Spleen (tissue), 11 donors: Measurements from ENCODE around the gene ARSB. TPM values are rescaled to one million over a fixed set of nuclear protein-coding genes. Genes with fewer than 3 reads are reported as not detected.

Source experiments
- DNase-seq: peaks from one replicate; pipeline ENCODE4 v3.0.0-alpha.2; 2020
- H3K27ac ChIP-seq, 8 donors: fragments of 200-600 bp; sonication (generic) in 7 of 8; 1 replicate in 4 of 8; 2 replicates in 4 of 8; pipeline versions ENCODE4 v1.5.0 to v1.8.0; 2016 to 2021; ENCODE audit warnings: inconsistent platforms in 4 of 8, mild to moderate bottlenecking in 4 of 8, moderate library complexity in 1 of 8
- H3K27me3 ChIP-seq, 7 donors: fragments of 200-600 bp; sonication (generic) in 6 of 7; replicated peaks in 1 of 7; 1 replicate in 4 of 7; 2 replicates in 3 of 7; pipeline versions ENCODE4 v1.5.0 to v1.8.0; 2016 to 2021; ENCODE audit warnings: inconsistent platforms in 3 of 7, mild to moderate bottlenecking in 1 of 7
- H3K36me3 ChIP-seq, 6 donors: fragments of 200-600 bp; sonication (generic) in 5 of 6; 1 replicate in 4 of 6; 2 replicates in 2 of 6; pipeline versions ENCODE4 v1.5.0 to v1.8.0; 2016 to 2021; ENCODE audit warnings: inconsistent platforms in 2 of 6
- H3K4me1 ChIP-seq, 6 donors: fragments of 200-600 bp; sonication (generic) in 5 of 6; 1 replicate in 3 of 6; 2 replicates in 3 of 6; pipeline versions ENCODE4 v1.5.0 to v1.8.0; 2016 to 2021; ENCODE audit warnings: inconsistent platforms in 3 of 6
- H3K4me3 ChIP-seq, 8 donors: fragments of 200-600 bp; sonication (generic) in 7 of 8; 1 replicate in 4 of 8; 2 replicates in 4 of 8; pipeline versions ENCODE4 v1.5.0 to v1.8.0; 2016 to 2021; ENCODE audit warnings: inconsistent platforms in 4 of 8, mild to moderate bottlenecking in 4 of 8, moderate library complexity in 2 of 8
- H3K9me3 ChIP-seq, 8 donors: fragments of 200-600 bp; sonication (generic) in 7 of 8; 1 replicate in 4 of 8; 2 replicates in 4 of 8; pipeline versions ENCODE4 v1.5.0 to v1.8.0; 2016 to 2021; ENCODE audit warnings: inconsistent platforms in 4 of 8
- CTCF ChIP-seq, 11 experiments: fragments of 200-600 bp in 7 of 11; fragments of 450-650 bp in 4 of 11; sonication (generic) in 4 of 11; IDR thresholded peaks in 8 of 11; conservative IDR thresholded peaks in 3 of 11; 1 replicate in 7 of 11; 2 replicates in 4 of 11; pipeline versions ENCODE4 v1.4.0 to v1.8.0; 2016 to 2021; ENCODE audit warnings: antibody characterized with exemption in 11 of 11, inconsistent platforms in 4 of 11, mild to moderate bottlenecking in 1 of 11
- POLR2A ChIP-seq, 3 donors: fragments of 450-650 bp; IDR thresholded peaks; one replicate each; pipeline ENCODE4 v1.5.1; 2017; ENCODE audit warnings: antibody characterized with exemption in 3 of 3, mild to moderate bottlenecking in 1 of 3
- POLR2AphosphoS5 ChIP-seq, 3 donors: sonication (generic); formaldehyde crosslinking; IDR thresholded peaks; one replicate each; pipeline ENCODE4 v1.5.1; 2017; ENCODE audit warnings: antibody characterized with exemption in 3 of 3
- WGBS, 5 donors: extraction: QIAGEN DNeasy Blood & Tissue Kit in 3 of 5; methylation state at CpG; one replicate each; pipeline versions ENCODE4 v1.1.5 to v1.1.7; 2013 to 2018; 5-methylcytosine and 5-hydroxymethylcytosine counted together
- intact Hi-C: fragments of 100-400 bp; cut with DNase I; formaldehyde crosslinking; loops from one replicate; pipeline ENCODE4 v1.15.0; 2023; ENCODE audit warnings: low total_unique reads
- polyA plus RNA-seq, 3 donors: library from polyadenylated mRNA; stranded (reverse); fragments of 200-250 nt; gene quantifications; one replicate each; pipeline ENCODE4 v1.2.1, GENCODE V29; 2013
- total RNA-seq, 7 donors: library from RNA; depleted of rRNA in 3 of 7; stranded (reverse); fragments of >200 nt in 3 of 7; fragmentation: NEBNext Ultra II Directional in 4 of 7; extraction: Animal tissue kit (Norgen Biotek cat#: 25700) in 4 of 7; gene quantifications; one replicate each; pipeline versions ENCODE4 v1.1.0 to v1.2.1, GENCODE V29; 2016 to 2021
- donor health status: healthy with polysubstance abuse.
- donor health status: DM: no; HTN: no; CAD: no; lungs with moderate emphysema.
- donor health status: DM: no; HTN: no; CAD: no.
- donor health status: Bipolar disorder and iron deficiency.
- donor health status: healthy.
- donor health status: DM: no; HTN: no; CAD: no.
- donor health status: DM: yes; HTN: yes; CAD: no.

ARSB gene
- total and polyA plus RNA-seq, 10 donors: 1.1 to 18.5 (median 11.1) TPM

- peaks cover 0 to 10% (median 0%) of the 10 kb centered on the region in 6 donors for H3K4me1 ChIP-seq
- DNase-seq: no peak
- H3K27ac ChIP-seq: no peak overlapping the region
- H3K4me3 ChIP-seq: no peak overlapping the region
- no peaks in the 10 kb centered on the region for H3K27me3 ChIP-seq
- no peaks in the 10 kb centered on the region for H3K36me3 ChIP-seq
- no peak for TF ChIP-seq POLR2A (IDR thresholded peaks at IDR 0.05)
- TF ChIP-seq CTCF (IDR thresholded peaks at IDR 0.05 in 8 of 11, conservative IDR thresholded peaks at IDR 0.05 in 3 of 11): no peak
- TF ChIP-seq POLR2AphosphoS5 (IDR thresholded peaks at IDR 0.05): no peak
- intact Hi-C loops: no loop called here
- H3K9me3 ChIP-seq: no peaks in the 10 kb centered on the region
- WGBS, 5 donors: 48 to 74% (median 64%) methylated on average over 1 of the region's 1 CpG
Observed at GRCh38 chr5:78751872-78752271, 233.2 kb downstream of the ARSB start.

- peaks cover 0 to 10% (median 0%) of the 10 kb centered on the region in 6 donors for H3K4me1 ChIP-seq
- no peaks in the 10 kb centered on the region for H3K36me3 ChIP-seq
- no peak overlapping the region for H3K27ac ChIP-seq
- intact Hi-C loops: no loop called here
- H3K27me3 ChIP-seq: no peaks in the 10 kb centered on the region
- TF ChIP-seq POLR2AphosphoS5 (IDR thresholded peaks at IDR 0.05) (no peak), POLR2A (IDR thresholded peaks at IDR 0.05) (no peak), CTCF (IDR thresholded peaks at IDR 0.05 in 8 of 11, conservative IDR thresholded peaks at IDR 0.05 in 3 of 11) (no peak)
- H3K4me3 ChIP-seq: no peak overlapping the region
- no peaks in the 10 kb centered on the region for H3K9me3 ChIP-seq
- no peak for DNase-seq
- WGBS, 5 donors: 46 to 50% (median 50%) methylated on average over 2 of the region's 2 CpGs
Observed at GRCh38 chr5:78750281-78750680, 234.8 kb downstream of the ARSB start.

GRCh38 chr5:78747705-78748359 lies 237.3 kb downstream of the ARSB start:
- no peak for DNase-seq
- intact Hi-C loops: no loop called here
- no peaks in the 10 kb centered on the region for H3K9me3 ChIP-seq
- TF ChIP-seq CTCF (IDR thresholded peaks at IDR 0.05 in 8 of 11, conservative IDR thresholded peaks at IDR 0.05 in 3 of 11): no peak
- no peak for TF ChIP-seq POLR2AphosphoS5 (IDR thresholded peaks at IDR 0.05)
- TF ChIP-seq POLR2A (IDR thresholded peaks at IDR 0.05): no peak
- H3K36me3 ChIP-seq: no peaks in the 10 kb centered on the region
- no peaks in the 10 kb centered on the region for H3K4me1 ChIP-seq
- WGBS, 5 donors: 86 to 90% (median 89%) methylated on average over 7 of the region's 7 CpGs
- no peak overlapping the region for H3K4me3 ChIP-seq
- no peaks in the 10 kb centered on the region for H3K27me3 ChIP-seq
- H3K27ac ChIP-seq: no peak overlapping the region

GRCh38 chr5:78747055-78747454 lies 238.1 kb downstream of the ARSB start:
- H3K9me3 ChIP-seq: no peaks in the 10 kb centered on the region
- no peaks in the 10 kb centered on the region for H3K27me3 ChIP-seq
- DNase-seq: no peak
- TF ChIP-seq CTCF (IDR thresholded peaks at IDR 0.05 in 8 of 11, conservative IDR thresholded peaks at IDR 0.05 in 3 of 11) (no peak), POLR2A (IDR thresholded peaks at IDR 0.05) (no peak), POLR2AphosphoS5 (IDR thresholded peaks at IDR 0.05) (no peak)
- WGBS, 5 donors: 76 to 80% (median 78%) methylated on average over 10 of the region's 10 CpGs
- H3K4me3 ChIP-seq: no peak overlapping the region
- H3K4me1 ChIP-seq: no peaks in the 10 kb centered on the region
- H3K36me3 ChIP-seq: no peaks in the 10 kb centered on the region
- intact Hi-C loops: no loop called here
- H3K27ac ChIP-seq: no peak overlapping the region
